ENCODE data around the gene SERPINB7. TPM values are rescaled to one million over a fixed set of nuclear protein-coding genes. Genes with fewer than 3 reads are reported as not detected.

Gene SERPINB7
- total and polyA plus RNA-seq, 10 of the 15 experiments (the other 5 are each of a cell fraction or from before 2014, with no cell fraction given), result not detected

- Histone ChIP-seq H2AFZ (ENCODE audit: control insufficient read depth, low read depth, low read length) (no peak overlapping the region), H3K9ac (ENCODE audit: control insufficient read depth, insufficient read depth, low read length) (no peak overlapping the region), H3K79me2 (ENCODE audit: control insufficient read depth, insufficient read depth, low read length) (no peaks in the 10 kb centered on the region), H3K4me3 (no peak overlapping the region), H4K20me1 (ENCODE audit: control insufficient read depth, insufficient read depth) (no peaks in the 10 kb centered on the region), H3K27ac (ENCODE audit: control insufficient read depth, insufficient read depth) (no peak overlapping the region), H3K9me3 (replicated peaks; ENCODE audit: control insufficient read depth, insufficient read depth, low read length) (no peaks in the 10 kb centered on the region), H3K4me2 (ENCODE audit: control insufficient read depth, insufficient read depth) (no peak overlapping the region), H3K36me3 (ENCODE audit: control insufficient read depth in 2 of 2, insufficient read depth in 2 of 2, low read length in 1 of 2) (no peaks in the 10 kb centered on the region), H3K27me3 (replicated peaks in 1 of 2; ENCODE audit: control insufficient read depth in 2 of 2, insufficient read depth in 2 of 2, low read length in 1 of 2) (no peaks in the 10 kb centered on the region; a peak in 1 of 4 replicates), H3K4me1 (ENCODE audit: control insufficient read depth, insufficient read depth, low read length) (peaks cover 4% of the 10 kb centered on the region; the same call in 1 of the 2 replicates)
- in situ Hi-C loops (cut with MboI) (no loop called here), intact Hi-C loops (cut with micrococcal nuclease; ENCODE audit: unreplicated experiment) (no loop called here)
- CTCF ChIA-PET, result interaction anchor here (1.3 to 2.4 kb wide), 4 partner anchors 10 to 325 kb away, joined by 3 to 10 read pairs (median 3); no protein-coding TSS in a partner anchor
- RAD21 ChIA-PET (ENCODE audit: unreplicated experiment), result no interaction called here
- WGBS (ENCODE audit: insufficient coverage, insufficient replicate concordance, low lambda C conversion rate, missing lambda C conversion rate), result 18% methylated on average over 3 of the region's 3 CpGs
- no TSS peak for BruUV-seq (replicated peaks)
- DNase-seq (ENCODE audit: low read depth, low spot score) (no peak), FAIRE-seq (no peak), ATAC-seq (no peak)
- POLR2A ChIA-PET, result no interaction called here
- SMC1A ChIA-PET (ENCODE audit: uncharacterized antibody, unreplicated experiment), result interaction anchor here (0.8 kb wide), 1 partner anchor 86 kb away, joined by 3 read pairs; no protein-coding TSS in a partner anchor
- TF ChIP-seq HDAC2 (IDR thresholded peaks at IDR 0.05), result no peak
- no peak for TF ChIP-seq MXI1 (IDR thresholded peaks at IDR 0.05; ENCODE audit: low read depth, low read length)
- no peak for TF ChIP-seq CHD4 (IDR thresholded peaks at IDR 0.05)
- no peak for TF ChIP-seq NFYB (IDR thresholded peaks at IDR 0.05; ENCODE audit: insufficient read depth, low read depth, low read length)
- no peak for TF ChIP-seq ZBTB4 (CRISPR knock-in tag; IDR thresholded peaks at IDR 0.05)
- no peak for TF ChIP-seq MEF2A (IDR thresholded peaks at IDR 0.05; ENCODE audit: insufficient read depth, low read depth, low read length)
- TF ChIP-seq JUND (IDR thresholded peaks at IDR 0.05; ENCODE audit: low read depth, low read length), result no peak
- no peak for TF ChIP-seq ZSCAN29 (IDR thresholded peaks at IDR 0.05)
- TF ChIP-seq ZBTB40 (IDR thresholded peaks at IDR 0.05; ENCODE audit: borderline replicate concordance), result no peak
- no peak for TF ChIP-seq MYB (IDR thresholded peaks at IDR 0.05; ENCODE audit: borderline replicate concordance, low read depth, low read length)
- no peak for TF ChIP-seq RFX5 (IDR thresholded peaks at IDR 0.05; ENCODE audit: low read depth, low read length)
- no peak for TF ChIP-seq EGR1 (IDR thresholded peaks at IDR 0.05; ENCODE audit: borderline replicate concordance in 1 of 2, low read depth in 2 of 2, low read length in 2 of 2)
- TF ChIP-seq YY1 (IDR thresholded peaks at IDR 0.05; ENCODE audit: low read depth, low read length), result no peak
- no peak for TF ChIP-seq BCL11A (IDR thresholded peaks at IDR 0.05; ENCODE audit: low read depth, low read length)
- no peak for TF ChIP-seq NKRF (conservative IDR thresholded peaks at IDR 0.05)
Observed at GRCh38 chr18:63836456-63836855, 61.2 kb downstream of the SERPINB7 start.
